Measurements from ENCODE around the gene YARS1. TPM values are rescaled to one million over a fixed set of nuclear protein-coding genes. Genes with fewer than 3 reads are reported as not detected.

The YARS1 gene
- total RNA-seq, 1 experiment from 2014 or later, result 194 TPM

DNA sequence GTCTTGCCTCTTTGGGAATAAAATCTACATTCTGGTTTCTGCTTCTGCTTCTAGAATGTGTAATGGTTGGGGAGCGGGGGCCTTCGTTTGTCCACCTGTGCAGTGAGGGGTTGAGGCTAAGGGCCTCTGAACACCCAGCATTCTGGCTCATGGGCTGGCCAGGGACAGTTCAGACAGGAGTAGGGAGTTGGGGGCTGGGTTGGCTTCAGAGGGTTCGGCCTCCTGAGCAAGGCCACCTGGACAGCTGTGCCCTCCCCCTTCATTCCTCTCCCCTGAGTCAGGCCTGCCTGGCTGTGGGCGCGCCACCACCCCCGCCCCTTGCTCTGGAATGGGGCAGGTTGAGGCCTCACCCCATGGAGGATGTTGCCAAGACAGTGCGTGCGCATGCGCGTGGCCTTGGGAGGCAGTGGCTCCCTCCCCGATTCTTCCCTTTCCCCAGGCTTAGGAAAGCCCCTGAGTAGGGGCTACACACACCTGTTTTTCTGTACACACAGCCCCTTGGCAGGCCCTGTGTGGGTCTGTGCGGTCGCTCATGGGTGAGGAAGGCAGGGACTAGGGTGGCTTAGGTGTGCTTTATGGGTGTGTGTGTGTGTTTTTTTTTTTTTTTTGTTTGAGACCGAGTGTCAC is 57.0 kb downstream of the YARS1 start:
- Histone ChIP-seq H3K79me1 (ENCODE audit: insufficient read depth, low read depth, low read length, poor library complexity, severe bottlenecking) (no peaks in the 10 kb centered on the region), H2BK15ac (ENCODE audit: low read depth, low read length) (no peak overlapping the region), H2BK120ac (ENCODE audit: low read depth, low read length, poor library complexity, severe bottlenecking) (peak overlapping the region; percentile 28), H3K79me2 (ENCODE audit: insufficient read depth, low read length) (peaks cover 15% of the 10 kb centered on the region; the same call in 1 of the 2 replicates), H2BK5ac (ENCODE audit: insufficient read length, low read length) (peak overlapping the region; percentile 27), H3K4me1 (ENCODE audit: insufficient read depth, low read length) (peaks cover 27% of the 10 kb centered on the region; the same call in 1 of the 2 replicates), H3K14ac (ENCODE audit: insufficient read depth, low read length) (peak overlapping the region; percentile 77; the same call in 1 of the 2 replicates), H3K18ac (ENCODE audit: insufficient read length, low read depth, low read length) (peak overlapping the region; percentile 69), H2BK12ac (ENCODE audit: insufficient read length, low read depth, low read length) (no peak overlapping the region), H2AK5ac (ENCODE audit: insufficient read length, low read length) (no peak overlapping the region), H3K27me3 (ENCODE audit: insufficient read depth, low read length) (no peaks in the 10 kb centered on the region), H2BK20ac (ENCODE audit: low read depth, low read length, poor library complexity, severe bottlenecking) (no peak overlapping the region), H4K5ac (ENCODE audit: insufficient read length, low read depth, low read length) (peak overlapping the region; percentile 19), H4K20me1 (ENCODE audit: control insufficient read depth, insufficient read depth, insufficient read length) (no peaks in the 10 kb centered on the region), H3K23ac (ENCODE audit: insufficient read length, low read depth, low read length) (no peak overlapping the region), H3K27ac (ENCODE audit: insufficient read length, low read depth, low read length) (peak overlapping the region; percentile 96), H3K4me2 (ENCODE audit: insufficient read depth, insufficient read length, low read length) (peak overlapping the region; percentile 49), H3K9me3 (ENCODE audit: control insufficient read depth, low read depth, low read length) (no peaks in the 10 kb centered on the region), H3K4ac (ENCODE audit: low read depth, low read length) (no peak overlapping the region), H2AFZ (ENCODE audit: low read length) (no peak overlapping the region), H3K9ac (ENCODE audit: extremely low read depth, insufficient read length, low read length) (peak overlapping the region; percentile 23), H3K23me2 (ENCODE audit: insufficient read length, low read depth, low read length, poor library complexity, severe bottlenecking) (peaks cover 3% of the 10 kb centered on the region), H3K56ac (ENCODE audit: insufficient read length, low read depth, low read length) (no peak overlapping the region), H4K8ac (replicated peaks; ENCODE audit: insufficient read length, low read depth, low read length) (no peak overlapping the region), H3T11ph (ENCODE audit: low read length) (peak overlapping the region; percentile 1), H4K91ac (ENCODE audit: insufficient read length, low read depth, low read length) (no peak overlapping the region)
- Mint-ChIP-seq H3K4me1 (peaks cover 74 to 85% of the 10 kb centered on the region in 2 experiments), H3K4me3 (peak overlapping the region; percentile 50 to 69), H3K27me3 (ENCODE audit: low read depth) (no peaks in the 10 kb centered on the region), H3K9me3 (no peaks in the 10 kb centered on the region), H3K27ac (peak overlapping the region; percentile 98 to 100 (median 99)), H3K36me3 (ENCODE audit: insufficient read depth in 1 of 3, low read depth in 3 of 3) (peaks cover 3 to 18% (median 12%) of the 10 kb centered on the region in 3 experiments)
- TF ChIP-seq, protein P1, sequence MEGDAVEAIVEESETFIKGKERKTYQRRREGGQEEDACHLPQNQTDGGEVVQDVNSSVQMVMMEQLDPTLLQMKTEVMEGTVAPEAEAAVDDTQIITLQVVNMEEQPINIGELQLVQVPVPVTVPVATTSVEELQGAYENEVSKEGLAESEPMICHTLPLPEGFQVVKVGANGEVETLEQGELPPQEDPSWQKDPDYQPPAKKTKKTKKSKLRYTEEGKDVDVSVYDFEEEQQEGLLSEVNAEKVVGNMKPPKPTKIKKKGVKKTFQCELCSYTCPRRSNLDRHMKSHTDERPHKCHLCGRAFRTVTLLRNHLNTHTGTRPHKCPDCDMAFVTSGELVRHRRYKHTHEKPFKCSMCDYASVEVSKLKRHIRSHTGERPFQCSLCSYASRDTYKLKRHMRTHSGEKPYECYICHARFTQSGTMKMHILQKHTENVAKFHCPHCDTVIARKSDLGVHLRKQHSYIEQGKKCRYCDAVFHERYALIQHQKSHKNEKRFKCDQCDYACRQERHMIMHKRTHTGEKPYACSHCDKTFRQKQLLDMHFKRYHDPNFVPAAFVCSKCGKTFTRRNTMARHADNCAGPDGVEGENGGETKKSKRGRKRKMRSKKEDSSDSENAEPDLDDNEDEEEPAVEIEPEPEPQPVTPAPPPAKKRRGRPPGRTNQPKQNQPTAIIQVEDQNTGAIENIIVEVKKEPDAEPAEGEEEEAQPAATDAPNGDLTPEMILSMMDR (conservative IDR thresholded peaks at IDR 0.05), result no peak
- no CpG with 5 or more reads among the region's 14 CpGs for WGBS (ENCODE audit: extremely low coverage, insufficient read length, low lambda C conversion rate)
- DNase-seq, result peak; percentile 99
